ENCODE results near the gene SH3TC2.

DNA sequence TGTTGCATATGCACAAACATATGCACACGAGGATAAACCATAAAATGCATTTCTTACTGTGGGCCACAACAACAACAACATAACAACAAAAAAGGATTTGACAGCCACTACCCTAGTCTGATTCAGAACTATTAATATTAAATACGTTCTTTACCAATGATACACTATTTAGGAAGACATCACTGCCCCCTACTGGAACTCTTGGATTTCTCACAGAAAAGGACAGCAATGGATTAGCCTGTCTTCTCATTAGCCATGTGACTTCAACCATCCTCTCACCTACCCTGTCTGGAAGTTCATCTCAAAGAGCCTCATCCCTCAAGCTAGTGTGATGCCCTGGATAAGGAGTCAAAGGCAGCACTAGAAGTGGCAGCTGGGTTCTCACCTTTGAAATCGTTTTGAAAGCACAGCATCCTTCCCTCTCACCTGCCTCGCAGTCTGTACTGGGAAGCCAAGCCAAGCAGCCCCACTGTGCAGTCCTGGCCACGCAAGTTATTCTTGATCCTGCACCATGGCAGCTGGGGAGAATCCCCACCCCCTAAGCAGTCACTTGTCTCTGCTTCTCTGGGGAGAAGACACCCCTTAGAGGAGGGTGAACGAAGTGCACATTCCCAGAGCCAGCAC, 64.6 kb downstream of the SH3TC2 start:
- no peak for TF ChIP-seq POLR2A (IDR thresholded peaks at IDR 0.05)
- TF ChIP-seq CTCF (IDR thresholded peaks at IDR 0.05) = peak; percentile 16 to 61 (median 35)
